PFSK-1 (cell line): Measurements from ENCODE around the gene TTL.

ENCODE experiments used
- FOXP2 ChIP-seq: optimal IDR thresholded peaks from 2 replicates; pipeline ENCODE3; 2011; ENCODE audit warnings: borderline replicate concordance, control low read depth, inconsistent platforms; ENCODE audit not compliant: insufficient read depth; ENCODE audit errors: extremely low read length, extremely low read depth
- POLR2AphosphoS5 ChIP-seq: IDR thresholded peaks from 2 replicates; pipeline ENCODE4 v1.6.1; 2012; ENCODE audit warnings: low read depth, mild to moderate bottlenecking, control low read depth, low read length, moderate library complexity
- REST ChIP-seq, 2 experiments: IDR thresholded peaks; 2 replicates each; pipeline versions ENCODE4 v1.6.1 to v1.8.0; 2011 to 2012; ENCODE audit warnings: low read depth in 2 of 2, low read length in 2 of 2, control low read depth in 1 of 2, inconsistent platforms in 1 of 2, mild to moderate bottlenecking in 1 of 2, moderate library complexity in 1 of 2; ENCODE audit not compliant: insufficient read depth in 1 of 2
- SIN3A ChIP-seq: IDR thresholded peaks from 2 replicates; pipeline ENCODE4 v1.6.1; 2012; ENCODE audit warnings: mild to moderate bottlenecking, low read length, moderate library complexity, borderline replicate concordance; ENCODE audit not compliant: insufficient read depth
- TAF1 ChIP-seq: IDR thresholded peaks from 2 replicates; pipeline ENCODE4 v1.6.1; 2012; ENCODE audit warnings: low read length, control low read depth, borderline replicate concordance; ENCODE audit not compliant: insufficient read depth

GRCh38 chr2:112585400-112585799 is 103.4 kb downstream of the TTL start:
- no peak for TF ChIP-seq SIN3A
- no peak for TF ChIP-seq REST (IDR thresholded peaks at IDR 0.05; ENCODE audit: insufficient read depth in 1 of 2, low read depth in 2 of 2, low read length in 2 of 2)
- TF ChIP-seq POLR2AphosphoS5 = no peak
- TF ChIP-seq TAF1 = no peak
- TF ChIP-seq FOXP2 = no peak
